HG02571 (cell line): ENCODE results near the gene HEXD.
"Not testable (repeated sequence)": the region's sequence is repeated elsewhere in the genome, so short reads cannot be mapped to it uniquely, and the experiment has no call there.

Experiments used
- ATAC-seq: cut with Tn5 transposase; IDR thresholded peaks from one replicate; pipeline ENCODE4 v1.9.1; 2021; ENCODE audit warnings: mild to moderate bottlenecking, moderate library complexity; ENCODE audit not compliant: unreplicated experiment

HEXD gene

GRCh38 chr17:82418001-82418986 is at the start of gene HEXD, which contains the start of gene OGFOD3:
Gene HEXD (plus strand): TSS chr17:82418347. CDS start chr17:82419800, 1,453 bp downstream.
Gene OGFOD3 (minus strand): TSS chr17:82418586. CDS start chr17:82418485, 101 bp downstream.
- peak; percentile 72 for ATAC-seq

DNA sequence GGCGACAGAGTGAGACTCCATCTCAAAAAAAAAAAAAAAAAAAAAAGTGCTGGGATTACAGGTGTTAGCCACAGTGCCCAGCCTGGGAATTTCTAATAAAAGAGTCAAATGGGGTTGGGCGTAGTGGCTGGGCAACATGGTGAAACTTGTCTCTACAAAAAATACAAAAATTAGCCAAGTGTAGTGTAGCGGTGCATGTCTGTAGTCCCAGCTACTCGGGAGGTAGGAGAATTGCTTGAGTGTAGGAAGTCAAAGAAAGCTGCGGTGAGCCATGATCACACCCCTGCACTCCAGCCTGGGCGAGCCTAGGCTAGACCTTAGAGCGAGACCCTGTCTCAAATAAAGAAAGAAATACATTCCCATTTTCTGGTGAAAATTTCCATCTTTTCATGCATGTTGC is 48.9 kb upstream of the HEXD start:
- no peak for ATAC-seq

- ATAC-seq: no peak
Measured at GRCh38 chr17:82370471-82371332, 47.4 kb upstream of the HEXD start.

DNA sequence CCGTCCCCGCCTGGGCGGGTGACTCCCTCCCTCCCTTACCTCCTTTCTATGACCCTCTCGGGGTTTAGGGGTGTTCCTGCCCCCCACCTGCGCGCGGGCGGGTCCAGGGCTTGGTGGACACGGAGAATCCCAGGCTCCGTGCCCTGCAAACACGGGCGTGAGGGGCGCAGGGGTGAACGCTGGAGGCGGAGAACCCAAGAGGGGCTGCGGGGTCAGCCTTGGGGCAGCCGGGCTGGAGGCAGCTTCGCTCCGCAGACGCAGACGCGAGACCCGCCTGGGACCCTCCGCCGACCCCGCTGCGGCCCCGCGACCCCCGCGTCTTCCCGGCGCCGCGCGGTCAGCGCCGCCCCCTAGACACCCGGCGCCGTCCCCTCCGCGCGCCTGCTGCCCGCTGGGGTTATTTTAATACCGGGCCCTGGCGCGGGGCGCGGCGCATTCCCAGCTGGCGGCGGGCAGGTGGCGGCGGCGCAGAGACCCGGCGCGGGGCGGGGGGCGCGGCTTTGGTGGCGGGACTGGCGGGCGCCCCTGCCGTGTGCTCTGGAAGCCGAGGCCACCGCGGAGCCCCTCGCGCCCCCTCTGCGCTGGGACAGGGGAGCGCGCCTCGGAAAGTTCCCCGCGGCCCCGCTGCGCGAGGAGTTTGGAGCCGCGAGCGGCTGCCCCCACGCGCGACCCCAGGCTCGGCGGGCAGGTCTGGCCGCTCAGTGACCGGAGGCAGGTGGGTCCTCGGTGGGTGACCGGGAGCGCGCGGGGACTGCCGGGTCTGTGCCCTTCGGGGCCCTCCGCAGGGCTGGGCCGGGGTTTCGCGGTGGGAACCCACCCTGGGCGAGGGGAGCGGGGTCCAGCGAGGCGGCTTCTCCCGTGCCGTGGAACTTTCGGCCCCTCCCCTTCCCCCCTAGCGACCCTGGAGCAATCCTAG is 46.6 kb upstream of the HEXD start, which contains the start of gene UTS2R:
Gene UTS2R, plus strand, starts transcription at position 433 of the 916 bp plus-strand sequence. CDS start 2,560 bp downstream, outside the sequence.
- ATAC-seq: no peak

DNA sequence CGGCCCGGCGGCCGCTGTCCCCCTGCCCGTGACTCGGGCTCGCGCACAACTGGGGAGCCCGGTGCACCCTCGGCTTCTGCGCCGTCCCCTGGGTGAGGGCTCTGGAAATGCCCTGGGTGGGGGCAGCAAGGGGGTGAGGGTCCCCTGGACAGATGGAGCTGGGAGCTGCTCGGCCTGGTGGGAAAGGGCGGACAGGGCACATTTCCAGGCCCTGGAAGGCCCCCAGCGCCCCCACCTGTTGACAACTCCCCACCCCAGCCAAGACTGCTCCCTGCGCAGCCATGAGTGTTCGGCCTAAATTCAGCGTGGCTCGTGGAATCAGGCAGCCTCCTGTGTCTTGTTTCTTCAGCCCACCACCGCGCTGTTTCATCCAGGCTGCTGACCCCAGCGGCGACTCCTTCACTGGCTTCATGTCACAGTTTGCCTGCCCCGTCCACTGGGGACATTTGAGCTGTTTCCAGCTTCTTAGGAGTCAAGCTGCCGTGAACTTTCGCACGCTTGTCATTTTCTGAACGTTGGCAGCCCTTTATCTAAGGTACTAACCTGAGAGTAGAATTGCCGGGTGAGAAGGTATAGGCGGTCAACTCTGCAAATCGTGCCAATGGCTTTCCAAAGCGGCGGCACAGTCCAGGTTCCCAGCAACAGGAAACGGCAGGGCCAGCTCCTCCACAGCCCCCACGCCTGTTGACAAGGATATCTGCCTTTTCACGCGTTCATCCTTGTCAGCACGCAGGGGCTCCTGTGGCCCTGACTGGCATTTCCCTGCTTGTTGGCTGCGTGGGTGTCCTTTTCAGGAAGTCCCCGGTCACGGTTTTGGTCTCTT is 45.7 kb upstream of the HEXD start:
- ATAC-seq: no peak

DNA sequence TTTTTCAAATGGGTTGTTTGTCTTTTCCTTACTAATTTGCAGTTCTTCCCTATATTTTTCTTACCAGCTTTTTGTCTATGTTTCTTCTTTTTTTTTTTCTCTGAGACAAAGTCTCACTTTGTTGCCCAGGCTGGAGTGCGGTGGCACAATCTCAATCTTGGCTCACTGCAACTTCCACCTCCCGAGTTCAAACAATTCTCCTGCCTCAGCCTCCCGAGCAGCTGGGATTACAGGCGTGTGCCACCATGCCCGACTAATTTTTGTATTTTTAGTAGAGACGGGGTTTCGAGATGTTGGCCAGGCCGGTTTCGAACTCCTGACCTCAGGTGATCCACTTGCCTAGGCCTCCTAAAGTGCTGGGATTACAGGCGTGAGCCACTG is 45.1 kb upstream of the HEXD start:
- ATAC-seq: not testable (repeated sequence)

DNA sequence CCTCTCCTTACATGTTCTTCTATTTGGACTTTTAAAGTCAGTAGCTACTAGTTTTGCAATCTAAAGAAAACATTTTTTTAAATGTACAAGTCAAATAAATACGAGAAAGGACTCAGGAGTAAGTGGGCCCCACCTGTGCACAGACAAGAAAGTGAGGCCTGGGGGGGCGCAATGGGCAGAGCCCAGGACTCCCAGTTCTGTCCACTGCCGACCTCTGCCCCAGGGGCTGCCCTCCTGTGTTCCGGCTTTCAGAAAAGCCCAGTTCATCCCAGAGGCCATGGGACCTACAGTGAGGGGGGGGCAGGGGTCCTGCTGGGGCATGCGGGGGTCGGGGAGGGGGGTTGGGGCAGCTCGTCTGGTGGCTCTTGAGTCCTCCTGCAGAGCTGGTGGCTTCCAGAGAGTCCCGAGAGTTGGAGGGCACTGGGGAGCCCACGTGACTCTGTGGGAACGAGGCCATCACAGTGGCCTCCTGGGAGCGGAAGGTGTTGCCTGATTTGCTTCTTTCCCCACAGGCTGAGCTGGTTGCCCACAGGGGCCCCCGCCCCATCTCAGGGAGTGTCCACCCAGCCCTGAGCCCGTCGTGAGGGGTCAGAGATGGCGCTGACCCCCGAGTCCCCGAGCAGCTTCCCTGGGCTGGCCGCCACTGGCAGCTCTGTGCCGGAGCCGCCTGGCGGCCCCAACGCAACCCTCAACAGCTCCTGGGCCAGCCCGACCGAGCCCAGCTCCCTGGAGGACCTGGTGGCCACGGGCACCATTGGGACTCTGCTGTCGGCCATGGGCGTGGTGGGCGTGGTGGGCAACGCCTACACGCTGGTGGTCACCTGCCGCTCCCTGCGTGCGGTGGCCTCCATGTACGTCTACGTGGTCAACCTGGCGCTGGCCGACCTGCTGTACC is 44.2 kb upstream of the HEXD start:
- no peak for ATAC-seq

- ATAC-seq: no peak
Measured at GRCh38 chr17:82374626-82375331, 43.4 kb upstream of the HEXD start.

GRCh38 chr17:82375359-82376041 is 42.6 kb upstream of the HEXD start:
- no peak for ATAC-seq

GRCh38 chr17:82376042-82376730 is 42.0 kb upstream of the HEXD start:
- no peak for ATAC-seq

DNA sequence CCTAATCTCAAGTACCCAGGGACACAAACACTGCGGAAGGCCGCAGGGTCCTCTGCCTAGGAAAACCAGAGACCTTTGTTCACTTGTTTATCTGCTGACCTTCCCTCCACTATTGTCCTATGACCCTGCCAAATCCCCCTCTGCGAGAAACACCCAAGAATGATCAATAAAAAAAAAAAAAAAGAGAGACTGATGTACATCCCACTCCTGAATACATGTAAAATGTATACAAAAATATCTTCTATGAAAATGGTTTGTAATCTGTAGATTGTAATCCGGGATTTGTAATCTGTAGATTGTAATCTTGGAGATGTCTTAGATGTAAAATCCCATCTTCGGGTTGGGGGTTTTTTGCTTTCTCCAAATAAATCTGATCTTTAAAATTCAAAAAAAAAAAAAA is 40.9 kb upstream of the HEXD start:
- ATAC-seq: not testable (repeated sequence)

DNA sequence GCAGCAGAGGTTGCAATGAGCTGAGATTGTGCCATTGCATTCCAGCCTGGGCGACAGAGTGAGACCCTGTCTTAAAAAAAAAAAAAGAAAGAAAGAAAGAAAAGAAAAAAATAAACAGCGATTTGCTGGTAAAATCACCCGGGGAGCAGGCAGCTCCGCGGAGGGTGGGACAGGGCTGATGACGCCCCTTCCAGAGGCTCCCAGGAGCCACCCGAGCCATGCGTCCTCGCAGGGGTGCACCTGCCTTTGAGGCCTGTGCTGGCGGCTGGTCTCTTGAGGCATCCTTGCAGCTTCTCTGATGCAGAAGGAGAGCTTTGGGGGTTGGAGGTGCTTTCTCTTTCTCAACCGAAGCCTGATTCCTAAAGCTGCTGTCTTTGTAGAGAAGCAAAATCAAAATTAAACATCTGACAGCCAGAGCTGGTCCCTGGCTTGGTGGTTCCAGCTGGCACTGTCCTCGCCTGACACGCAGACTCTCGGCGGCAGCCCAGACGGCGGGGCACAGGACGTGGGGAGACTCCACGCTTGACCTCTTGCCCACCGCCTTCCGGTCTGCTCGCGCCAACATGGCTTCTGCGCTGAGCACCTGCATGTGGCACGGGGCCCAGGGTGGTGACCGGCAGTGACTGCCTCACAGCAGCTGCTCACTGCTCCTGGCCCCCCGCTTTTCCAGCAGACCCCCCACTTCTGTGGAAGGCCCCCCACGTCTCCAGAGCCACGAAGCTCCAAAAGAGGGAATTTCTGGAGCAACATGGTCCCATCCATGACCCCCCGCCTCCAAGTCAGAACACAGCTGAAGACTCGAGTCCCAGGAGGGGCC is 40.0 kb upstream of the HEXD start:
- ATAC-seq: no peak

GRCh38 chr17:82378741-82379021 is 39.5 kb upstream of the HEXD start:
- no peak for ATAC-seq

- ATAC-seq: no peak
Measured at GRCh38 chr17:82380860-82381702, 37.1 kb upstream of the HEXD start.

DNA sequence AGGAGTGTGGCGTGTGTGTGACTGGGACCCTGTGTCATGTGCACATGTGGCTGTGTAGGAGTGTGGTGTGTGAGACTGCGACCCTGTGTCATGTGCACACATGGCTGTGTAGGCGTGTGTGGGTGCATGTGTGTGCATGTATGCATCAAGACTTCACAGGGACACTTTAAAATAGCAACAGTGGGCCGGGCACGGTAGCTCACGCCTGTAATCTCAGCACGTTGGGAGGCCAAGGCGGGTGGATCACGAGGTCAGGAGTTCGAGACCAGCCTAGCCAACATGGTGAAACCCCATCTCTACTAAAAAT is 36.5 kb upstream of the HEXD start:
- not testable (repeated sequence) for ATAC-seq
